HepG2 (cell line): Measurements from ENCODE around the gene TSPAN15. TPM values are rescaled to one million over a fixed set of nuclear protein-coding genes. Genes with fewer than 3 reads are reported as not detected.

ENCODE experiments used
- ARID2 ChIP-seq: sonication (generic); formaldehyde crosslinking; IDR thresholded peaks from 2 replicates; pipeline ENCODE4 v1.8.1; 2022; ENCODE audit warnings: mild to moderate bottlenecking, missing genetic modification reagents, borderline replicate concordance
- BATF2 ChIP-seq: sonication (generic); formaldehyde crosslinking; IDR thresholded peaks from 2 replicates; pipeline ENCODE4 v1.8.0; 2022; ENCODE audit warnings: mild to moderate bottlenecking, missing genetic modification reagents, moderate library complexity
- CSRNP2 ChIP-seq: sonication (generic); formaldehyde crosslinking; conservative IDR thresholded peaks from 2 replicates; pipeline ENCODE4 v1.8.0; 2022; ENCODE audit warnings: low read depth, missing genetic modification reagents
- IRF2 ChIP-seq: IDR thresholded peaks from 2 replicates; pipeline ENCODE4 v1.6.1; 2018; ENCODE audit warnings: missing genetic modification reagents, missing compliant biosample characterization
- MXD4 ChIP-seq: IDR thresholded peaks from 2 replicates; pipeline ENCODE4 v1.6.1; 2016; ENCODE audit warnings: mild to moderate bottlenecking, missing biosample characterization, missing genetic modification reagents
- ONECUT2 ChIP-seq: sonication (generic); formaldehyde crosslinking; IDR thresholded peaks from 2 replicates; pipeline ENCODE4 v1.4.0; 2020; ENCODE audit warnings: missing genetic modification reagents
- PCBP1 ChIP-seq: fragments of 200-400 bp; formaldehyde crosslinking; IDR thresholded peaks from 2 replicates; pipeline ENCODE4 v1.6.1; 2017; ENCODE audit warnings: mild to moderate bottlenecking, low read depth, low read length, borderline replicate concordance
- THYN1 ChIP-seq: sonication (generic); formaldehyde crosslinking; IDR thresholded peaks from 2 replicates; pipeline ENCODE4 v1.8.1; 2023; ENCODE audit warnings: low read depth, mild to moderate bottlenecking, moderate library complexity, missing genetic modification reagents, borderline replicate concordance
- ZNF234 ChIP-seq: sonication (generic); formaldehyde crosslinking; conservative IDR thresholded peaks from 2 replicates; pipeline ENCODE4 v1.5.1; 2020; ENCODE audit warnings: mild to moderate bottlenecking, missing genetic modification reagents
- ZNF562 ChIP-seq: sonication (generic); formaldehyde crosslinking; IDR thresholded peaks from 2 replicates; pipeline ENCODE4 v1.8.0; 2022; ENCODE audit warnings: missing genetic modification reagents, borderline replicate concordance
- polyA plus RNA-seq, 8 experiments: library from polyadenylated mRNA; depleted of rRNA in 3 of 8; stranded (reverse) in 7 of 8; unstranded in 1 of 8; fragments of >200 nt; fragmentation: Illumina TruSeq in 4 of 8; extraction: Trizol in 4 of 8; gene quantifications; 2 replicates each; pipeline versions ENCODE4 v1.2.1 to v1.2.3, GENCODE V29; 2011 to 2016; ENCODE audit warnings: low read depth in 4 of 8, missing spikeins in 1 of 8, mixed read lengths in 1 of 8; ENCODE audit not compliant: insufficient read depth in 1 of 8
- total RNA-seq, 5 experiments: library from RNA; depleted of rRNA; stranded (reverse); fragments of >200 nt; fragmentation: Illumina TruSeq; extraction: Trizol; gene quantifications; 2 replicates each; pipeline ENCODE4 v1.2.3, GENCODE V29; 2016; ENCODE audit warnings: low read depth in 1 of 5
- TF ChIP-seq, protein P1 (sequence below), 2 experiments: IDR thresholded peaks; 2 replicates each; pipeline ENCODE4 v1.6.1; 2011 to 2012; ENCODE audit warnings: low read length in 2 of 2, borderline replicate concordance in 1 of 2, low read depth in 1 of 2, mild to moderate bottlenecking in 1 of 2, moderate library complexity in 1 of 2
- TF ChIP-seq, protein P2 (sequence below): sonication (generic); formaldehyde crosslinking; IDR thresholded peaks from 2 replicates; pipeline ENCODE4 v1.5.0; 2020; ENCODE audit warnings: missing genetic modification reagents, mild to moderate bottlenecking, borderline replicate concordance
- TF ChIP-seq, protein P3 (sequence below): IDR thresholded peaks from 2 replicates; pipeline ENCODE4 v1.4.0; 2020; ENCODE audit warnings: mild to moderate bottlenecking, missing genetic modification reagents

TSPAN15 gene
- total and polyA plus RNA-seq, 2 of the 13 experiments (the other 11 are each of a cell fraction or from before 2014, with no cell fraction given) = 0.27 to 3.2 TPM

GRCh38 chr10:69552268-69552667 lies 101.0 kb downstream of the TSPAN15 start (continued):
- TF ChIP-seq, protein P1, sequence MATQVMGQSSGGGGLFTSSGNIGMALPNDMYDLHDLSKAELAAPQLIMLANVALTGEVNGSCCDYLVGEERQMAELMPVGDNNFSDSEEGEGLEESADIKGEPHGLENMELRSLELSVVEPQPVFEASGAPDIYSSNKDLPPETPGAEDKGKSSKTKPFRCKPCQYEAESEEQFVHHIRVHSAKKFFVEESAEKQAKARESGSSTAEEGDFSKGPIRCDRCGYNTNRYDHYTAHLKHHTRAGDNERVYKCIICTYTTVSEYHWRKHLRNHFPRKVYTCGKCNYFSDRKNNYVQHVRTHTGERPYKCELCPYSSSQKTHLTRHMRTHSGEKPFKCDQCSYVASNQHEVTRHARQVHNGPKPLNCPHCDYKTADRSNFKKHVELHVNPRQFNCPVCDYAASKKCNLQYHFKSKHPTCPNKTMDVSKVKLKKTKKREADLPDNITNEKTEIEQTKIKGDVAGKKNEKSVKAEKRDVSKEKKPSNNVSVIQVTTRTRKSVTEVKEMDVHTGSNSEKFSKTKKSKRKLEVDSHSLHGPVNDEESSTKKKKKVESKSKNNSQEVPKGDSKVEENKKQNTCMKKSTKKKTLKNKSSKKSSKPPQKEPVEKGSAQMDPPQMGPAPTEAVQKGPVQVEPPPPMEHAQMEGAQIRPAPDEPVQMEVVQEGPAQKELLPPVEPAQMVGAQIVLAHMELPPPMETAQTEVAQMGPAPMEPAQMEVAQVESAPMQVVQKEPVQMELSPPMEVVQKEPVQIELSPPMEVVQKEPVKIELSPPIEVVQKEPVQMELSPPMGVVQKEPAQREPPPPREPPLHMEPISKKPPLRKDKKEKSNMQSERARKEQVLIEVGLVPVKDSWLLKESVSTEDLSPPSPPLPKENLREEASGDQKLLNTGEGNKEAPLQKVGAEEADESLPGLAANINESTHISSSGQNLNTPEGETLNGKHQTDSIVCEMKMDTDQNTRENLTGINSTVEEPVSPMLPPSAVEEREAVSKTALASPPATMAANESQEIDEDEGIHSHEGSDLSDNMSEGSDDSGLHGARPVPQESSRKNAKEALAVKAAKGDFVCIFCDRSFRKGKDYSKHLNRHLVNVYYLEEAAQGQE (IDR thresholded peaks at IDR 0.05; ENCODE audit: borderline replicate concordance in 1 of 2, low read depth in 1 of 2, low read length in 2 of 2) = no peak
- TF ChIP-seq ZNF234 (CRISPR knock-in tag) = no peak
- TF ChIP-seq ONECUT2 (CRISPR knock-in tag) = no peak
- TF ChIP-seq THYN1 (CRISPR knock-in tag) = no peak
- no peak for TF ChIP-seq ARID2 (CRISPR knock-in tag)
- no peak for TF ChIP-seq PCBP1
- TF ChIP-seq, protein P2, sequence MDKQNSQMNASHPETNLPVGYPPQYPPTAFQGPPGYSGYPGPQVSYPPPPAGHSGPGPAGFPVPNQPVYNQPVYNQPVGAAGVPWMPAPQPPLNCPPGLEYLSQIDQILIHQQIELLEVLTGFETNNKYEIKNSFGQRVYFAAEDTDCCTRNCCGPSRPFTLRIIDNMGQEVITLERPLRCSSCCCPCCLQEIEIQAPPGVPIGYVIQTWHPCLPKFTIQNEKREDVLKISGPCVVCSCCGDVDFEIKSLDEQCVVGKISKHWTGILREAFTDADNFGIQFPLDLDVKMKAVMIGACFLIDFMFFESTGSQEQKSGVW (CRISPR knock-in tag) = no peak
- TF ChIP-seq CSRNP2 (CRISPR knock-in tag) = no peak
- TF ChIP-seq BATF2 = no peak
- TF ChIP-seq ZNF562 (CRISPR knock-in tag) = no peak
- TF ChIP-seq, protein P3, sequence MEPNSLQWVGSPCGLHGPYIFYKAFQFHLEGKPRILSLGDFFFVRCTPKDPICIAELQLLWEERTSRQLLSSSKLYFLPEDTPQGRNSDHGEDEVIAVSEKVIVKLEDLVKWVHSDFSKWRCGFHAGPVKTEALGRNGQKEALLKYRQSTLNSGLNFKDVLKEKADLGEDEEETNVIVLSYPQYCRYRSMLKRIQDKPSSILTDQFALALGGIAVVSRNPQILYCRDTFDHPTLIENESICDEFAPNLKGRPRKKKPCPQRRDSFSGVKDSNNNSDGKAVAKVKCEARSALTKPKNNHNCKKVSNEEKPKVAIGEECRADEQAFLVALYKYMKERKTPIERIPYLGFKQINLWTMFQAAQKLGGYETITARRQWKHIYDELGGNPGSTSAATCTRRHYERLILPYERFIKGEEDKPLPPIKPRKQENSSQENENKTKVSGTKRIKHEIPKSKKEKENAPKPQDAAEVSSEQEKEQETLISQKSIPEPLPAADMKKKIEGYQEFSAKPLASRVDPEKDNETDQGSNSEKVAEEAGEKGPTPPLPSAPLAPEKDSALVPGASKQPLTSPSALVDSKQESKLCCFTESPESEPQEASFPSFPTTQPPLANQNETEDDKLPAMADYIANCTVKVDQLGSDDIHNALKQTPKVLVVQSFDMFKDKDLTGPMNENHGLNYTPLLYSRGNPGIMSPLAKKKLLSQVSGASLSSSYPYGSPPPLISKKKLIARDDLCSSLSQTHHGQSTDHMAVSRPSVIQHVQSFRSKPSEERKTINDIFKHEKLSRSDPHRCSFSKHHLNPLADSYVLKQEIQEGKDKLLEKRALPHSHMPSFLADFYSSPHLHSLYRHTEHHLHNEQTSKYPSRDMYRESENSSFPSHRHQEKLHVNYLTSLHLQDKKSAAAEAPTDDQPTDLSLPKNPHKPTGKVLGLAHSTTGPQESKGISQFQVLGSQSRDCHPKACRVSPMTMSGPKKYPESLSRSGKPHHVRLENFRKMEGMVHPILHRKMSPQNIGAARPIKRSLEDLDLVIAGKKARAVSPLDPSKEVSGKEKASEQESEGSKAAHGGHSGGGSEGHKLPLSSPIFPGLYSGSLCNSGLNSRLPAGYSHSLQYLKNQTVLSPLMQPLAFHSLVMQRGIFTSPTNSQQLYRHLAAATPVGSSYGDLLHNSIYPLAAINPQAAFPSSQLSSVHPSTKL (CRISPR knock-in tag) = no peak
- TF ChIP-seq MXD4 (CRISPR knock-in tag) = no peak
- no peak for TF ChIP-seq IRF2 (CRISPR knock-in tag)
